HG03025 (cell line): ENCODE results near the gene KLRG1.
A peak's percentile ranks its signal among the peaks of the same experiment; 100 is the strongest.

ENCODE experiments used
- ATAC-seq: cut with Tn5 transposase; IDR thresholded peaks from one replicate; pipeline ENCODE4 v1.9.1; 2021; ENCODE audit warnings: mild to moderate bottlenecking, moderate library complexity; ENCODE audit not compliant: unreplicated experiment, low FRiP score

Gene KLRG1

GRCh38 chr12:8980137-8980536 lies 9.2 kb upstream of the KLRG1 start:
- ATAC-seq = no peak

GRCh38 chr12:8985213-8985754 lies 4.1 kb upstream of the KLRG1 start:
- ATAC-seq = no peak

GRCh38 chr12:8987163-8987562 lies 2.2 kb upstream of the KLRG1 start:
- ATAC-seq = no peak

- no peak for ATAC-seq
These were observed 1.7 kb upstream of the KLRG1 start for GRCh38 chr12:8987685-8988084.

GRCh38 chr12:8991371-8992345 lies 2.3 kb downstream of the KLRG1 start:
- ATAC-seq = no peak

GRCh38 chr12:8993827-8994226 lies 4.5 kb downstream of the KLRG1 start:
- no peak for ATAC-seq

- ATAC-seq = no peak
These were observed 5.9 kb downstream of the KLRG1 start for GRCh38 chr12:8995021-8995775.

- ATAC-seq = peak; percentile 95
These were observed 7.5 kb downstream of the KLRG1 start for GRCh38 chr12:8996682-8997405.

- no peak for ATAC-seq
These were observed 11.9 kb downstream of the KLRG1 start for GRCh38 chr12:9001233-9001632.

- no peak for ATAC-seq
These were observed 13.0 kb downstream of the KLRG1 start for GRCh38 chr12:9002335-9002734.

- ATAC-seq = no peak
These were observed 33.2 kb downstream of the KLRG1 start for GRCh38 chr12:9022592-9022991.

- ATAC-seq = no peak
These were observed 35.2 kb downstream of the KLRG1 start for GRCh38 chr12:9024512-9024911.

GRCh38 chr12:9027161-9028059 lies 38.1 kb downstream of the KLRG1 start:
- no peak for ATAC-seq

- ATAC-seq = no peak
These were observed 41.4 kb downstream of the KLRG1 start for GRCh38 chr12:9030776-9031175.

GRCh38 chr12:9032202-9032964 lies 43.0 kb downstream of the KLRG1 start:
- no peak for ATAC-seq

- no peak for ATAC-seq
These were observed 44.0 kb downstream of the KLRG1 start for GRCh38 chr12:9033265-9033887.

GRCh38 chr12:9034095-9034494 lies 44.7 kb downstream of the KLRG1 start:
- no peak for ATAC-seq

- no peak for ATAC-seq
These were observed 46.9 kb downstream of the KLRG1 start for GRCh38 chr12:9036227-9036626.
